ENCODE results near the gene FBXO47.

FBXO47 gene

DNA sequence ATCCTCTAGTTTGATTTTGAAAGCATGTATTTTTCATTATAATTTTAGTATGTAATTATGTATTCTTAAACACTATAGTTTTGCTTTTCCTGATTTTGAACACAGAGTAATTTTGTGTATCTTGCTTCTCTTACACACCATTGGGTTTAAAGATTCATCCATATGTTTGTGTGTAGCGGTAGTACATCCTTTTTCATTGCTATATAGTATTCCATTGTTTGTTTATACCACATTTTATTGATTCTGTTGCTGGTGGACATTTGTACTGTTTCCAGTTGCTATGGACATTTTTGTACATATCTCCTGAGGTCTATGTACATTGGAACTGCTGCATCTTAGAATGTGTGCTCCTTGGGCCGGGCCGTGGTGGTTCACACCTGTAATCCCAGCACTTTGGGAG is 62.3 kb downstream of the FBXO47 start:
- no peak for DNase-seq (ENCODE audit: low read depth in 2 of 2)

DNA sequence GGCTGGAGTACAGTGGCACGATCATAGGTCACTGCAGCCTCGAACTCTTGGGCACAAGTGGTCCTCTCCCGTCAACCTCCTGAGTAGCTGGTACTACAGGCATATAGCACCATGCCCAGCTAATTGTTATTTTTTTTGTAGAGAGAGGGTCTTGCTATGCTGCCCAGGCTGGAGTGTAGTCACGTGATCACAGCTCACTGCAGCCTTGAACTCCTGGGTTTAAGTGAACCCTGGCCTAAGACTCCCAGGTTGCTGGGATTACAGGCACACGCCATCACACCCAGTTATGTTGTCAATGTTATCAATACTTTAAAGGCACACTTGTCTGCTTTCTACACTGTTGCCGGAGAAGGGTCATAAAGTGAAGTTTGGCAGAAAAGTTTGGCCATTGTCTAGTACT is 63.8 kb downstream of the FBXO47 start:
- DNase-seq (ENCODE audit: low read depth in 2 of 2) = no peak

DNA sequence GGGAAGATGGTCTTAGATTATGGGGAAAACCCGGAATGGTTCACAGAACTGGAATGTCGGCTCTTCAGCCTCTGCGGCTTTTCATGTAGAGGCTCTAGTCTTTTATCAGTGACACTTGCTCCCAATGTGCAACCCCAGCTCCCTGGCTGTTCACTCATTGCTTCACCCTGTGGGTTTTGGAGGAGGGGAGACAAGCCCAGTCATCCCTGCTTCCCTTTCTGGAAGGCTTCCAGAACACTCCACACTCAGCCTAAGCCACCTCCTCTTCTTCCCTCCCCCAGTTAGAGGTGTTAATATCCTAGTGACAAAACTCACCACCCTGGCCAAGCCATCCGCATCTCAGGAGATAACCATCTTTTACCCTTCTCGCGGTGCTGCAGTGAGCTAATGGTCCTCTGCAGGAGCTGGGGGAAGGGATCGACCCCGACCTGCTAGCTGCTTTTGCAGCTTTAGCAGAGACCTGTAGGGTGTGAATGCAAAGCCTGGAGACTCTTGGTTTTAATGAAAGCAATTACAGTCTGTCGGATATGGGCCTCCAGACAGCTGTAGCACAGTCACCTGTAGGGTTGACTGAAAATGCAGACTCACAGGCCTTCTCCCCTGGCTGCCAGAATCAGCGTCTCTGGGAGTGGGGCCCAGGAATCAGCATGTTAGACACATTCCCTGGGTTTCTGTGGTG is 66.1 kb downstream of the FBXO47 start:
- DNase-seq (ENCODE audit: low read depth in 2 of 2) = peak; percentile 33 to 39

- DNase-seq (ENCODE audit: low read depth in 2 of 2) = no peak
Observed at GRCh38 chr17:38899421-38899820, 67.8 kb downstream of the FBXO47 start.

DNA sequence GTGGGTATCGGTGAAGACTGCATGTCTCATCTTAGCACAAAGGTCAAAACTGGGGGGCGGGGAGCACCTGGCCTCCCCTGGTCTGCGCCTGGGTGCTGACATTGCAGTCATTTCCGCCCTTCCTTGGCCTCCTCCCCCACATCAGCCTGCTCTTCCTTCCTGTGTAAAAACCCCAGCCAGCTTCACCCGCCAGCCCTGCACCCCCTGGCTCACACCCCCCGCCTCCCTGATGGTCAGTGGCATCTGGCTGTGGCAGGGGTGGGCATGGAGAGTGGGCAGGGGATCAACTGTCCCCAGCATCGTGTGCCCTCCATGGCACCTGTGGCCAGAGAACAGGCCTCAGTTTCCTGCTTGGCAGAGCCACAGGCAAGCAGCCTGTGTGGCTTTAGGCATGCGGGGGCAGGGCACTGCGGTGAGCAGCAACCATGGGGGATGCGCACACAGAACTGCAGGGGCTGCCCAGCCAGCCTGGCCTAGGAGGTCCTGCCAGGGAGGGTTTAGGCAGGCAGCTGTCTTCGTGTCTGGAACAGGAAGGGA is 68.3 kb downstream of the FBXO47 start:
- DNase-seq (ENCODE audit: low read depth in 2 of 2) = peak; percentile 85 to 89

GRCh38 chr17:38898291-38898679 is 68.9 kb downstream of the FBXO47 start:
- no peak for DNase-seq (ENCODE audit: low read depth in 2 of 2)

- DNase-seq (ENCODE audit: low read depth in 2 of 2) = no peak
Observed at GRCh38 chr17:38897671-38898290, 69.4 kb downstream of the FBXO47 start.

- DNase-seq (ENCODE audit: low read depth in 2 of 2) = no peak
Observed at GRCh38 chr17:38897176-38897575, 70.0 kb downstream of the FBXO47 start.

GRCh38 chr17:38896346-38896954 is 70.8 kb downstream of the FBXO47 start:
- no peak for DNase-seq (ENCODE audit: low read depth in 2 of 2)

- no peak for DNase-seq (ENCODE audit: low read depth in 2 of 2)
Observed at GRCh38 chr17:38894276-38894675, 72.9 kb downstream of the FBXO47 start.

- peak in 1 of 2 donors; percentile 47 for DNase-seq (ENCODE audit: low read depth in 2 of 2)
Observed at GRCh38 chr17:38893607-38894006, 73.6 kb downstream of the FBXO47 start.

GRCh38 chr17:38893113-38893512 is 74.1 kb downstream of the FBXO47 start:
- no peak for DNase-seq (ENCODE audit: low read depth in 2 of 2)

DNA sequence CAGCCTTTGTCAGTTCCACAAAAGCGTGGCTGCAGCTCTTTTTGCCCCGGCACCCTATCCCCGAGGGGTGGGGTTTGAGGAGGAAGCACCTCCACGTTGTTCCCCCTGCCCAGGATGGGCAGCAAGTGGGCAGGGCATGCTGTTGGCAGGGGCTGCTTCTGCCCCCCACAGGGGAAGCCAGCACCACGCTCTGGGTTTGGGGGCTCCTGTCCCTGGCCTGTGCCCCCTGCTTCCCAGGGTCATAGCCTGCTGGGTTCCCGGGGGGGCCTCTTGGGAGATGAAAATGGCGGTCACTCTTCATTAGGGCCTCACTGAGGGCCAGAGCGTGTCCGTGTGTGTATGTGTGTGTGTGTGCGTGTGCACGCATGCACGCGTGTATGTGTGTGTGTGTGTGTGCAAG is 74.6 kb downstream of the FBXO47 start:
- DNase-seq (ENCODE audit: low read depth in 2 of 2) = no peak

DNA sequence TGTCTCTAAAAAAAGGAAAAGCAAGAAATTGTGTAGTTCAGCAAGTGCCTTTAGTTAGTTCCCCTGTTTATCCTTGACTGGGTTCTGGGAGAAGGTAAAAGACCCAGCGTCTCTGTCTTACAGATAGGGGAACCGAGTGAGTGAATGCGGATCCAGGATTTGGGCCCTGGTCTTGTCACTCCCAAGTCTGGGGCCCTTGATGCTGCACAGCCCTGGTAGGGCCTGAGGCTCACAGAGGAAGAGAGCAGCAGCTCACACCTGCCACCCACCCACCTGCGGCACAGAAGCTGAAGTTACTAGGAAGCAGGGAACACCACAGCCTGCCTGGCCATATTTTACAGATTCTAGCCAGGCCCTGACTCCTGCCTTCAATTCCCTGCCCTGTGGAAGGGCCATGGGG is 75.1 kb downstream of the FBXO47 start:
- DNase-seq (ENCODE audit: low read depth in 2 of 2) = no peak

DNA sequence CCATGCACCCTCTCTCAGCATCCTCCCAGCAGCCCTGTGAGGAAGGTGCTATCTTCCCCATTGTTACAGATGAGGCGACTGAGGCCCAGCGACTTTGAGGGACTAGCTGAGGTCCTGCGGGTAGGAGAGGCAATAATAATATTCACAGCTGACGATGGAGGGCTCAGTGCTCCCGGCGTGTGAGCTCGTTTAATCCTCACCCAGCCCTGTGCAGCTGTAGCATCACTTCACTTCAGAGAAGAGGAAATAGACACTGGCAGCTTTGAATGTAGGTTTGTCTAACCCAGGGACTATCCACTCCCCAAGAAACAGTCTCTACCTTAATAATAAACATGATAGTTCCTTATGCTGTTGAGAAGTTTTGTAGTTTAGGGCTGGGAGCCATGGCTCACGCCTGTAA is 75.8 kb downstream of the FBXO47 start:
- DNase-seq (ENCODE audit: low read depth in 2 of 2) = no peak

DNA sequence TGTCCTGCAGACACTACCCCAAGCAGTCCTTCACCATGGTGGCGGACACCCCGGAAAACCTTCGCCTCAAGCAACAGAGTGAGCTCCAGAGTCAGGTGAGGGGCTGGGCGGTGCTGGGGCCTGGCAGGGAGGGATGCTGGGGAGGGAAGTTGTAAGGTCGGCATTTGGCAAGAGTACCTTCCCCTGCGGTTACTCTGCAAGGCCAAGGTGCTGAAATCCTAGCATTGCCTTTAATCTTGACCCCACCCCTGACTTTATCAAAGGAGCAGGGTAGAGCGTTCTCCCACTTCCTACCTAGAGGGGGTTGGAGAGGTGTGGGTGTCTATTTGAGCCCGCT is 76.8 kb downstream of the FBXO47 start:
- DNase-seq (ENCODE audit: low read depth in 2 of 2) = no peak

DNA sequence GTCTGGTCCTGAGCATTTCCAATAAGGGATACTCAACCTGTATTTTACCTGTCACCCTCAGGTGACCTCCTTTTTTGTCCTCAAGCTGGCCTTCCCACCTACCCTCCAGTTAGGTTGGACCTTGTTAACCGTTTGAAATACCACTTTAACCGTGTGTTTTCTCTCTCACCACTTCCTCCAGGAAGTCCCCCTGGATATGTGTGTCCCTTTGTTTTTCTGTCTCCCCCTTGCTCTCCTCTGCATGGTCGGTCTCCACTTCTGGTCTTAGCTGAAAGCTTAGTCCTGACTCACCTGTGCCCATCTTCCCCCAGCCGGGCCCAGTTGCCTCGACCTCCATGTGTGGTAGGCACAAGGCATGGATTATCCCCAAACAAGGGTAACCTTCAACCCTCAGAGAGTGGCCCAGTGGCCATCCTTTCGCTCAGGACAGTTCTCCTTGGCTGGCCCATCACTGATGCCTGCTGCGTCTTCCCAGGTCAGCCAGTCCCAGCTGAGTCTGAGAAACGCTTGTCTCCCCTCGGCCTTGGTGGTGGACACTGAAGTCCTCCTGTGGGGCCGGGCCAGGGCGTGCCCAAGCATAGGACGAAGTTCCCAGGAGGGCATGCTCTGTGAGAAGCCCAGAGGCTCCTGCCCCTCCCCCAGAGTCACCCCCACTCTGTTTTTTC is 77.3 kb downstream of the FBXO47 start:
- no peak for DNase-seq (ENCODE audit: low read depth in 2 of 2)

DNA sequence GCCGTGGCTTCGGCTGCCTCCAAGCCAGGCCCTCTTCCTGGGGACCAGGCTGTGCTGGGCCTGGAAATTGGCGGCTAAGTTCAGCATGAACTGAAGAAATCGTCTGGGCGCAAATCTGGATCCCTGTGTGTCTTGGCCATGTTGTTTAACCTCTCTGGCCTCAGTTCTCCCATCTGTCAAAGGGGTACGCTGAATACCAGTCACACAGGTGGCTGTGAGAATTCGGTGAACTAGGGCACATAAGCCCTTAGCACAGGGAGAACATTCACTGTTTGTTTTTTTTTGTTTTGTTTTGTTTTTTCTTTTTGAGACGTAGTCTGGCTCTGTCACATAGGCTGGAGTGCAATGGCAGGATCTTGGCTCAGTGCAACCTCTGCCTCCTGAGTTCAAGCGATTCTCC is 78.4 kb downstream of the FBXO47 start:
- DNase-seq (ENCODE audit: low read depth in 2 of 2) = no peak

DNA sequence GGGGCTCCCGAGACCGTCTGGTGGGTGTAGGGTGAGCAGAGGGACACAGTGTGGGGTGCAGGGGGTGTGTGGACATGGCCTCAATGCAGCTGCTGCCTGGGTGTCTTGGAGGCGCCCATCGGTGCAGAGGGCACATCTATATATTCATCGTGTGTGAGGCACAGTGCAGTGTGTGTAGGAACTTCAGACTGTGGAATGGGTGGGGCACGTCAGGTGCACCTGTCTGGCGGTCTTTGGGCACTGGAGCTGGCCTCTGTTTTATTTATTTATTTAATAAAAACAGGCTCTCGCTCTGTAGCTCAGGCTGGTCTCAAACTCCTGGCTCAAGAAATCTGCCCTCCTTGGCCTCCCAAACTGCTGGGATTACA is 80.6 kb downstream of the FBXO47 start:
- no peak for DNase-seq (ENCODE audit: low read depth in 2 of 2)
